ENCODE data around the gene TES.
"Not testable (repeated sequence)": the region's sequence is repeated elsewhere in the genome, so short reads cannot be mapped to it uniquely, and the experiment has no call there.

TES gene

DNA sequence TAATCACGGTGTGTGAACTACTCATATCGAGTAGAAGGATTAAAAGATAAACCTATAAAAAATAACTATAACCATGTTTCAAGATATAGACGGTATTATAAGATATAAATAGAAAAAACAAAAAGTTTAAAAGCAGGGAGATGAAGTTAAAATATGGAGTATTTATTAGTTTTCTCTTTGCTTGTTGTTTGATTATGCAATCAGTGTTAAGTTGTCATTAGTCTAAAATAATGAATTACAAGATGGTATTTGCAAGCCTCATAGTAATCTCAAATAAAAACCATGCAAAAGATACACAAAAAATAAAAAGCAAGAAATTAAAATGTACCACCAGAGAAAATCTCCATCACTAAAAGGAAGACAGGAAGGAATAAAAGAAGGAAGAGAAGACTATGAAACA lies 83.3 kb downstream of the TES start:
- Histone ChIP-seq H3K4me3 (IDR thresholded peaks at IDR 0.05; ENCODE audit: insufficient read depth, low read depth, low read length) (no peak overlapping the region), H3K27ac (no peak overlapping the region), H3K27me3 (ENCODE audit: insufficient read depth, low read depth) (no peaks in the 10 kb centered on the region), H3K4me2 (no peak overlapping the region), H3K79me2 (ENCODE audit: insufficient read depth, low read depth) (no peaks in the 10 kb centered on the region), H4K20me1 (ENCODE audit: insufficient read depth) (no peaks in the 10 kb centered on the region), H2AFZ (ENCODE audit: low read depth) (no peak overlapping the region), H3K9ac (no peak overlapping the region), H3K4me1 (ENCODE audit: low read depth, poor library complexity, severe bottlenecking) (no peaks in the 10 kb centered on the region), H3K36me3 (ENCODE audit: insufficient read depth) (no peaks in the 10 kb centered on the region)
- TF ChIP-seq, protein P1, sequence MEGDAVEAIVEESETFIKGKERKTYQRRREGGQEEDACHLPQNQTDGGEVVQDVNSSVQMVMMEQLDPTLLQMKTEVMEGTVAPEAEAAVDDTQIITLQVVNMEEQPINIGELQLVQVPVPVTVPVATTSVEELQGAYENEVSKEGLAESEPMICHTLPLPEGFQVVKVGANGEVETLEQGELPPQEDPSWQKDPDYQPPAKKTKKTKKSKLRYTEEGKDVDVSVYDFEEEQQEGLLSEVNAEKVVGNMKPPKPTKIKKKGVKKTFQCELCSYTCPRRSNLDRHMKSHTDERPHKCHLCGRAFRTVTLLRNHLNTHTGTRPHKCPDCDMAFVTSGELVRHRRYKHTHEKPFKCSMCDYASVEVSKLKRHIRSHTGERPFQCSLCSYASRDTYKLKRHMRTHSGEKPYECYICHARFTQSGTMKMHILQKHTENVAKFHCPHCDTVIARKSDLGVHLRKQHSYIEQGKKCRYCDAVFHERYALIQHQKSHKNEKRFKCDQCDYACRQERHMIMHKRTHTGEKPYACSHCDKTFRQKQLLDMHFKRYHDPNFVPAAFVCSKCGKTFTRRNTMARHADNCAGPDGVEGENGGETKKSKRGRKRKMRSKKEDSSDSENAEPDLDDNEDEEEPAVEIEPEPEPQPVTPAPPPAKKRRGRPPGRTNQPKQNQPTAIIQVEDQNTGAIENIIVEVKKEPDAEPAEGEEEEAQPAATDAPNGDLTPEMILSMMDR (conservative IDR thresholded peaks at IDR 0.05; ENCODE audit: low read depth, low read length) = no peak

DNA sequence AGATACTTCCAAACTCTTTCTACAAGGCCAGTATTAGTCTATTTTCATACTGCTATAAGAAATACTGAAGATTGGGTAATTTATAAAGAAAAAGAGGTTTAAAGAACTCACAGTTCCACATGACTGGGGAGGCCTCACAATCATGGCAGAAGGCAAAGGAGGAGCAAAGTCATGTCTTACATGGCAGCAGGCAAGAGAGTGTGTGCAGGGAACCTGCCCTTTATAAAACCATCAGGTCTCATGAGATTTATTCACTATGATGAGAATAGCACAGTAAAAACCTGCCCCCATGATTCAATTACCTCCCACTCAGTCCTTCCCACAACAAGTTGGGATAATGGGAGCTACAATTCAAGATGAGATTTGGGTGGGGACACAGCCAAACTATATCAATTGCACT lies 85.6 kb downstream of the TES start:
- H3K4me2 ChIP-seq; H3K27ac ChIP-seq; H2AFZ ChIP-seq (ENCODE audit: low read depth); H3K79me2 ChIP-seq (ENCODE audit: insufficient read depth, low read depth); H3K27me3 ChIP-seq (ENCODE audit: insufficient read depth, low read depth); H3K4me3 ChIP-seq (IDR thresholded peaks at IDR 0.05; ENCODE audit: insufficient read depth, low read depth, low read length); H3K36me3 ChIP-seq (ENCODE audit: insufficient read depth); H3K9ac ChIP-seq; H3K4me1 ChIP-seq (ENCODE audit: low read depth, poor library complexity, severe bottlenecking); H4K20me1 ChIP-seq (ENCODE audit: insufficient read depth): not testable (repeated sequence)

DNA sequence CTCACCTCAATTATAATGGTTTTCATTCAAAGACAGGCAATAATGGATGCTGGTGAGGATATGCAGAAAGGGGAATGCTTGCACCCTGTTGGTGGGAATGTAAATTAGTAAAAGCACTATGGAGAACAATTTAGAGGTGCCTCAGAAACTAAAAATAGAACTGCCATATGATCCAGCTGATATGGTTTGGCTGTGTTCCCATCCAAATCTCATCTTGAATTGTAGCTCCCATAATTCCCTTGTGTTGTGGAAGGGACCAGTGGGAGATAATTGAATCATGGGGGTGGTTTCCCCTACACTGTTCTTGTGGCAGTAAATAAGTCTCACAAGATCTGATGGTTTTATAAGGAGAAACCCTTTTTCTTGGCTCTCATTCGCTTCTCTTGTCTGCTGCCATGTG lies 87.7 kb downstream of the TES start:
- Histone ChIP-seq H3K27me3 (ENCODE audit: insufficient read depth, low read depth) (no peaks in the 10 kb centered on the region), H4K20me1 (ENCODE audit: insufficient read depth) (no peaks in the 10 kb centered on the region), H3K4me3 (IDR thresholded peaks at IDR 0.05; ENCODE audit: insufficient read depth, low read depth, low read length) (no peak overlapping the region), H3K4me1 (ENCODE audit: low read depth, poor library complexity, severe bottlenecking) (no peaks in the 10 kb centered on the region), H3K27ac (no peak overlapping the region), H3K4me2 (no peak overlapping the region), H3K79me2 (ENCODE audit: insufficient read depth, low read depth) (no peaks in the 10 kb centered on the region), H2AFZ (ENCODE audit: low read depth) (no peak overlapping the region), H3K36me3 (ENCODE audit: insufficient read depth) (no peaks in the 10 kb centered on the region), H3K9ac (no peak overlapping the region)
- TF ChIP-seq, protein P1 (conservative IDR thresholded peaks at IDR 0.05; ENCODE audit: low read depth, low read length) = no peak

DNA sequence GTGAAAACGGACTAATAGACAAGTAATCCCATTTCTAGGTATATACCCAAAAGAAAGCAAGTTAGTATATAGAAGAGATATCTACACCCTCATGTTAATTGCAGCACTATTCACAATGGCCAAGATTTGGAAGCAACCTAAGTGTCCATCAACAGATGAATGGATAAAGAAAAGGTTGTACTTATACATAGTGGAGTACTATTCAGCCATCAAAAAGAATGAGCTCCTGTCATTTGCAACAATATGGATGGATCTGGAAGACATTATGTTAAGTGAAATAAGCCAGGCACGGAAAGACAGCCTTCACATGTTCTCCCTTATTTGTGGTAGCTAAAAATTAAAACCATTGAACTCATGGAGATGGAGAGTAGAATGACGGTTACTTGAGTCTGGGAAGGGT lies 88.2 kb downstream of the TES start:
- Histone ChIP-seq H3K27ac (no peak overlapping the region), H4K20me1 (ENCODE audit: insufficient read depth) (no peaks in the 10 kb centered on the region), H2AFZ (ENCODE audit: low read depth) (no peak overlapping the region), H3K4me2 (no peak overlapping the region), H3K79me2 (ENCODE audit: insufficient read depth, low read depth) (no peaks in the 10 kb centered on the region), H3K27me3 (ENCODE audit: insufficient read depth, low read depth) (no peaks in the 10 kb centered on the region), H3K4me1 (ENCODE audit: low read depth, poor library complexity, severe bottlenecking) (no peaks in the 10 kb centered on the region), H3K36me3 (ENCODE audit: insufficient read depth) (no peaks in the 10 kb centered on the region), H3K9ac (no peak overlapping the region), H3K4me3 (IDR thresholded peaks at IDR 0.05; ENCODE audit: insufficient read depth, low read depth, low read length) (no peak overlapping the region)
- TF ChIP-seq, protein P1 (conservative IDR thresholded peaks at IDR 0.05; ENCODE audit: low read depth, low read length) = no peak

DNA sequence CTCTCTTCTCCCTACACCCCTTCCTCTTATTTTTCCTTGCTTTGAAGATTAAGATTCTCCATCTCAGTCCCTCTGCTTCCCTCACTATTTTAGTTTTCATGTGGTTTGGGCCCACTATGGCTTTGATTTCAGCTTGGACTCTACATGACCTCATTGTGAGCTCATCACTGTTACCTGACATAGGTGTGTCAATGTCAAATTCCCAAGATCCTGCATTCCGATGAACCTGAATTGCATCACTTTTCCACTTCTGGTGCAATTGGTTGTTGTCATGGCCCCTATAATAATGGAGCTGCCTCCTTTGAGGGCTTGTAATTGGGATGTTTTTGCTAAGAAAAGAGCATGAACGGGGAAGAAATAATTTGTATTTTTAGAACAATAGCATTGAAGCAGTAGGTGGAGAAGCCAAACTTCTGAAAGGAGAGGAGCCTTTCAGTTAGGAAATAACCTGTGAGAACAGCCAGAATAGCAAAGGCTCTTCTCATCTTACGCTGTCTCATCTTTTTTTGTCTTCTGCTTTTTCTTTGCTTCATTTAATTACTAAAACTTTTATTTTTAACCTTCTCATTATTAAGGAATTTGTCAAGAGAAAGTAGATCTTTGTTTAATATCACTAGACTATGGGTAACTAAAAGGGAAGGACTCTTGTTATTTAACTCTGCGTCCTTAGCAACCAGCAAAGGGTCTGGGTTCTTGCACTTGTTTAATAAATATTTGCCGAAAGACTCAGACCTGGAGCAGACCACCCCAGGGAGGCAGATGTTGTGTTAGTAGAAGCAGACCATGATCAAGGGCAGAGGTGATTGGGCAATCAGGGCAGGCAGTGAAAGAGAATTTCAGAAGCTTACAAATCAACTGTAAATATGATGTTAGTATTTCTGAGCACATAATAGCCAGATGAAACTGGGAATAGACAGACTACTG lies 95.4 kb downstream of the TES start:
- TF ChIP-seq, protein P1 (conservative IDR thresholded peaks at IDR 0.05; ENCODE audit: low read depth, low read length) = no peak
- Histone ChIP-seq H3K27ac (no peak overlapping the region), H3K4me2 (no peak overlapping the region), H3K36me3 (ENCODE audit: insufficient read depth) (no peaks in the 10 kb centered on the region), H3K27me3 (ENCODE audit: insufficient read depth, low read depth) (no peaks in the 10 kb centered on the region), H3K9ac (no peak overlapping the region), H4K20me1 (ENCODE audit: insufficient read depth) (no peaks in the 10 kb centered on the region), H3K4me1 (ENCODE audit: low read depth, poor library complexity, severe bottlenecking) (no peaks in the 10 kb centered on the region), H3K79me2 (ENCODE audit: insufficient read depth, low read depth) (no peaks in the 10 kb centered on the region), H2AFZ (ENCODE audit: low read depth) (no peak overlapping the region), H3K4me3 (IDR thresholded peaks at IDR 0.05; ENCODE audit: insufficient read depth, low read depth, low read length) (no peak overlapping the region)
